KMS-11 (cell line): ENCODE results near the gene MTFR1L.

Experiments used
- H2AFZ ChIP-seq: fragments of 200-600 bp; sonication (generic); 2 replicates; pipeline ENCODE4 v1.6.1; 2016; ENCODE audit warnings: antibody characterized with exemption, mixed run types, low read depth
- H3K27ac ChIP-seq: fragments of 200-600 bp; sonication (generic); 2 replicates; pipeline ENCODE4 v1.6.1; 2016; ENCODE audit warnings: mild to moderate bottlenecking, mixed run types
- H3K27me3 ChIP-seq: fragments of 200-600 bp; sonication (generic); 2 replicates; pipeline ENCODE4 v1.6.1; 2017; ENCODE audit warnings: mild to moderate bottlenecking, low read depth, mixed run types, moderate library complexity; ENCODE audit not compliant: insufficient read depth
- H3K36me3 ChIP-seq: fragments of 200-600 bp; sonication (generic); 2 replicates; pipeline ENCODE4 v1.6.1; 2017; ENCODE audit warnings: mild to moderate bottlenecking, mixed run types; ENCODE audit not compliant: insufficient read depth
- H3K4me1 ChIP-seq: fragments of 200-600 bp; sonication (generic); 2 replicates; pipeline ENCODE4 v1.6.1; 2016; ENCODE audit warnings: mild to moderate bottlenecking, low read depth, mixed run types; ENCODE audit not compliant: poor library complexity, severe bottlenecking
- H3K4me2 ChIP-seq: fragments of 200-600 bp; sonication (generic); 2 replicates; pipeline ENCODE4 v1.7.0; 2016; ENCODE audit warnings: mild to moderate bottlenecking, mixed run types
- H3K4me3 ChIP-seq: fragments of 200-600 bp; sonication (generic); IDR thresholded peaks from 2 replicates; pipeline ENCODE4 v1.6.1; 2017; ENCODE audit warnings: low read depth, low read length, mixed read lengths; ENCODE audit not compliant: insufficient read depth
- H3K79me2 ChIP-seq: fragments of 200-600 bp; sonication (generic); 2 replicates; pipeline ENCODE4 v1.6.1; 2016; ENCODE audit warnings: low read depth, mixed run types; ENCODE audit not compliant: insufficient read depth
- H3K9ac ChIP-seq: fragments of 200-600 bp; sonication (generic); 2 replicates; pipeline ENCODE4 v1.6.1; 2016; ENCODE audit warnings: mild to moderate bottlenecking, mixed run types
- H4K20me1 ChIP-seq: fragments of 200-600 bp; sonication (generic); 2 replicates; pipeline ENCODE4 v1.6.1; 2016; ENCODE audit warnings: mild to moderate bottlenecking, mixed run types; ENCODE audit not compliant: insufficient read depth
- TF ChIP-seq, protein P1 (sequence below): fragments of 200-600 bp; sonication (generic); conservative IDR thresholded peaks from 2 replicates; pipeline ENCODE4 v1.6.1; 2017; ENCODE audit warnings: low read depth, mild to moderate bottlenecking, antibody characterized with exemption, low read length, moderate library complexity, mixed read lengths

MTFR1L gene

DNA sequence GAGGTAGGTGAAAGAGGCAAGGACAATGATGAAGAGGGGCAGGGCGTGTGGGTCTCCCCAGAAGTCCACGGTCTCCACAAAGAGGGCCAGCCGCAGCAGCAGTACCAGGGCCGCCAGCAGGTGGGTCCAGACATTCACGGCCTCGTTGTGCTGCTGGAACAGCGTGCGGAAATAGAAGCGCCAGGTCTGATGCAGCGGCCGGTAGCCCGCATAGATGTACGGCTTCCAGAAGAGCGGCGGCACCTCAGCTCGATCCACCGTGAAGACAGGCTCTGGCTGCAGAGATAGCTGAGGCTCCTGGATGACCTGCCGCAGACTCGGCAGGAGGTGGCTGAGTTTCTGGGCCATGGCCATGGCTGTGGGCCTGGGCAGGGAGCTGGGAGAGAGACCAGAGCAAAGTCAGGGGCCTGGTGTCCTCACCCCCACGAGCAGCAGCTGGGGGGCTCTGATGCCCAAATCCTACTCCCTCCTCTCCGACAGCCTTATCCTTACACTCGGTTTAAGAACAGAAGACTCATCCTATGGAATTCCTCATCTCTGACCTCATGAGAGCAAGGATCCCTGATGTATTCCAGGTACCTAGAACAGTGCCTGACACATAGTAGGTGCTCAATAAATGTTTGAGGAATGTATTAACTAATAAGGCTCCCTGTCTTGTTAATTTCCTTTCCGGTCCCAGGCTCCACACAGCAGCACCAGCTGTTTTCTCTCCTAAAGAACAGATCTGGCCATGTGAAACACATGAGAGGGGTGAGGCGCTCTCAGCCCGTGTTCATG lies 43.9 kb downstream of the MTFR1L start:
- no peak overlapping the region for H3K4me3 ChIP-seq
- H4K20me1 ChIP-seq, result no peaks in the 10 kb centered on the region
- H3K9ac ChIP-seq, result no peak overlapping the region
- H3K27ac ChIP-seq, result no peak overlapping the region
- no peaks in the 10 kb centered on the region for H3K36me3 ChIP-seq
- no peaks in the 10 kb centered on the region for H3K27me3 ChIP-seq
- TF ChIP-seq, protein P1, sequence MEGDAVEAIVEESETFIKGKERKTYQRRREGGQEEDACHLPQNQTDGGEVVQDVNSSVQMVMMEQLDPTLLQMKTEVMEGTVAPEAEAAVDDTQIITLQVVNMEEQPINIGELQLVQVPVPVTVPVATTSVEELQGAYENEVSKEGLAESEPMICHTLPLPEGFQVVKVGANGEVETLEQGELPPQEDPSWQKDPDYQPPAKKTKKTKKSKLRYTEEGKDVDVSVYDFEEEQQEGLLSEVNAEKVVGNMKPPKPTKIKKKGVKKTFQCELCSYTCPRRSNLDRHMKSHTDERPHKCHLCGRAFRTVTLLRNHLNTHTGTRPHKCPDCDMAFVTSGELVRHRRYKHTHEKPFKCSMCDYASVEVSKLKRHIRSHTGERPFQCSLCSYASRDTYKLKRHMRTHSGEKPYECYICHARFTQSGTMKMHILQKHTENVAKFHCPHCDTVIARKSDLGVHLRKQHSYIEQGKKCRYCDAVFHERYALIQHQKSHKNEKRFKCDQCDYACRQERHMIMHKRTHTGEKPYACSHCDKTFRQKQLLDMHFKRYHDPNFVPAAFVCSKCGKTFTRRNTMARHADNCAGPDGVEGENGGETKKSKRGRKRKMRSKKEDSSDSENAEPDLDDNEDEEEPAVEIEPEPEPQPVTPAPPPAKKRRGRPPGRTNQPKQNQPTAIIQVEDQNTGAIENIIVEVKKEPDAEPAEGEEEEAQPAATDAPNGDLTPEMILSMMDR, result no peak
- H3K79me2 ChIP-seq, result peaks cover 4% of the 10 kb centered on the region; the same call in 1 of the 2 replicates
- H3K4me1 ChIP-seq, result no peaks in the 10 kb centered on the region
- no peak overlapping the region for H2AFZ ChIP-seq
- no peak overlapping the region for H3K4me2 ChIP-seq

DNA sequence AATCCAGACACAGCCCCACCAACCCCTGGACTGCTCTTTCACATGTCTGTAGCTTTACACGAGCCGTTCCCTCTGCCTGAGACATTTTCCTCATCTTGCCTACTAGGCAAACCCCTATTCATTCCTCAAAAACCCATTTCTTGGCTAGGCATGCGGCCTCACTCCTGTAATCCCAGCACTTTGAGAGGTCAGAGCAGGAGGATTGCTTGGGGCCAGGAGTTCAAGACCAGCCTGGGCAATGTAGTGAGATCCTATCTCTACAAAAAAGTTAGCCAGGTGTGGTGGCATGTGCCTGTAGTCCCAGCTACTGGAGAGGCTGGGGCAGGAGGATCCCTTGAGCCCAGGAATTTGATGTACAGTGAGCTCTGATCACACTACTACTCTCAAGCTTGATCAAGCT lies 44.7 kb downstream of the MTFR1L start:
- H3K4me1 ChIP-seq, result no peaks in the 10 kb centered on the region
- H3K36me3 ChIP-seq, result no peaks in the 10 kb centered on the region
- H3K9ac ChIP-seq, result no peak overlapping the region
- H3K27ac ChIP-seq, result no peak overlapping the region
- no peak overlapping the region for H2AFZ ChIP-seq
- no peak overlapping the region for H3K4me3 ChIP-seq
- H3K79me2 ChIP-seq, result no peaks in the 10 kb centered on the region
- H3K4me2 ChIP-seq, result no peak overlapping the region
- H4K20me1 ChIP-seq, result no peaks in the 10 kb centered on the region
- no peaks in the 10 kb centered on the region for H3K27me3 ChIP-seq
- TF ChIP-seq, protein P1, result no peak

DNA sequence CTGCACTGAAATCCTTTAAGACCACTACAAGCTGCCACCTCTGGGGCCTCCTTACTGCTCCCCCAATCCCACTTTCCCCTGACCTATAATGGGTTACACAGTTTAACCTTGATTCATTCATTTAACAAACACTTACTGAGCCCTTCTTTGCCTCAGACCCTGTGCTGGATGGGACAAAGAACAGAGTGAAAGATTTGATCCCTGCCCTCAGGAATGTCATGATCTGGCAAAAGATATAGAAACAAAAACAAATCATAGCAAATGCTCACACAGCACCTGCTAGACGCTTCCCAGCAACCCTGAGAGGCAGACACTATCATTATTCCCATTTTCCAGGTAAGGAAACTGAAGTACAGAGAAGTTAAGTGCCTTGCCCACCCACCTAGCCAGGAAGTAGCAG lies 46.5 kb downstream of the MTFR1L start:
- TF ChIP-seq, protein P1, result no peak
- Histone ChIP-seq H3K36me3 (no peaks in the 10 kb centered on the region), H3K4me2 (no peak overlapping the region), H2AFZ (no peak overlapping the region), H4K20me1 (no peaks in the 10 kb centered on the region), H3K4me1 (no peaks in the 10 kb centered on the region), H3K27ac (no peak overlapping the region), H3K9ac (no peak overlapping the region), H3K27me3 (no peaks in the 10 kb centered on the region), H3K4me3 (no peak overlapping the region), H3K79me2 (no peaks in the 10 kb centered on the region)

DNA sequence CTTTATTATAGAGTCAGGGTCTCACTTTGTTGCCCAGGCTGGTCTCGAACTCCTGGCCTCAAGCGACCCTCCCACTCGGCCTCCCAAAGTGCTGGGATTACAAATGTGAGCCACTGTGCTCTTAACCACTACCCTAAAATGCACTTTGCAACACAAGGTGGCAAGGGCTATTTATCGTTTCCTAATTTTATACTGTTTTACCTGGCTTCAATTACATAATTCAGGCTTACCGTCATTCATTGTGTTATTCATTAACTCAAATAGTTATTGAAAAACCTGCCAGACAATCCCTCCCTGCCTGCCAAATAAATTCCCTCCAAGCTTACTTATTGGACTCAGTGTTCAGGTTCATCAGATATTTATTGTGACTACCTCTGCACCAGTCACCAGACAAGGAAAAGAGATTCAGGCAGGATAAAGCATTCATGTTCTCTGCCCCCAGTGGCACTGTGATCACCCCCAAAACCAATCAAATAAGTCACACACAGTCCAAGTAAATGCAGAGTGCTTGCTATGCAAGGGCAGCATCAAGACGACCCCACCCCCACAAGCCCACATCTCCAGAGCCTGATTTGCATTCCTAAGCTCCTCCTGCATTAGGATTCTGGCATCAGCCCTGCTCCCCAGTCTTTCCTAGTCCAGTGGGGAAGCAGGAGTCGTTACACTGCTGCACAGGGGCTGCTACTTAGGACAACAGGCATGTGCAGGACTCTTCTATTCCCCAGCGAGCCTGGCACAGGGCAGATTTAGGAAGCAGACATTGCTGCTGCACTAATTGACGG lies 47.6 kb downstream of the MTFR1L start:
- no peak overlapping the region for H3K27ac ChIP-seq
- TF ChIP-seq, protein P1, result no peak
- H3K4me3 ChIP-seq, result no peak overlapping the region
- no peak overlapping the region for H3K4me2 ChIP-seq
- no peak overlapping the region for H2AFZ ChIP-seq
- H4K20me1 ChIP-seq, result no peaks in the 10 kb centered on the region
- no peaks in the 10 kb centered on the region for H3K27me3 ChIP-seq
- no peak overlapping the region for H3K9ac ChIP-seq
- H3K79me2 ChIP-seq, result no peaks in the 10 kb centered on the region
- no peaks in the 10 kb centered on the region for H3K36me3 ChIP-seq
- H3K4me1 ChIP-seq, result no peaks in the 10 kb centered on the region
